Bone marrow (tissue), 2 donors: ENCODE results near the gene ARHGAP22.

Experiments
- DNase-seq, 2 donors: peaks; one replicate each; lab custom pipeline; 2025; lab: John Stamatoyannopoulos, UW

ARHGAP22 gene

DNA sequence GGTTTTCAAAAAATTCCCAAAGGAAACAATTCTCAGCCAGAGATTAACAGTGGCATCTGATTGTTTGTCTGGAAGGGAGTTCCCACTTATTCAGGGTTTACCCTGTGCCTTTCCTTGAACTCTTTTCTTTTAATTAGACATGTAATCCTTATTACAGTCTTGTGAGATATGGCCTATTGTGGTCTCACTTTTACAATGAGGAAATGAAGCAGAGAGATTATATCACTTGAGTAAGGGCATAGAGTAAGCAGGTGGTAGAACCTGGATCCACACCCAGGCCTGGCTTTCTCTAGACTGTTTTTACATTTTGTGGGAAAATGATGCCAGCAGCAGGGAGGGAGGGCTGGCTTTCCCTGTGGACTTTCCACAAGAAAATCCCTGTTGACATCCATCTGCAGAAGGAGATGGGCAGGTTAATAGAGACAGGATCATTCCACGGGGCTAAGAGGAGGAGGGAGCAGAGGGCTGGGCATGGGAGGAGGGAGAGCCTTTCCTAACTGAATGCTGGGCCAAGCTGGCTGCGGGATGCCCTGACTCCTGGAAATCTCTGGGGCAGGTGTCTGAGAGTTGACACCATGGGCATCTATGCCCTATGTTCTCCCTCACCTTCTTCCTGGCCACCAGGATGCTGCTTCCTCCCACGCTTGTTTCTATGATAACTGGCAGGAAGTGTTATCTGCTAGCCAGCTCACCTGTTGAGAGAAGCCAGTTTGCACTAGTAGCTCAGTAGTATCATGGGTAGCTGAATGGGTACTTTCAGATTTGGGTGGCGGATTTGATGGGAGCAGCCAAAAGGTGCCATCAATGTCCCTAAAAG, 28.7 kb upstream of the ARHGAP22 start:
- no peak for DNase-seq

DNA sequence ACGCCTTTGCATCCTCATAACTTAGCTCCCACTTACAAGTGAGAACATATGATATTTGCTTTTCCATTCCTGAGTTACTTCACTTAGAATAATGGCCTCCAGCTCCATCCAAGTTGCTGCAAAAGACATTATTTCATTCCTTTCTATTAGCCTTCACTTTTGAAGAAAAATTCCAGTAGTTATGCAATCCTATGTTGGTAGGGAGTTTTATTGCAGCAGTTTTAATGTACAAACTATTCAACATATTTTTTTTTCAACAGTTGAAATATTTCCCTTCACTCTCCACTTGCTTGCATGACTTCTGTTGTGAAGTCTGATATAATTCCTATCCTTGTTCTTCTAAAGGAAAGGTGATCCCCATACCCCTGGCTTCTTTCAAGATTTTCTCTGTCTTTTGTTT, 27.3 kb upstream of the ARHGAP22 start:
- no peak for DNase-seq

DNA sequence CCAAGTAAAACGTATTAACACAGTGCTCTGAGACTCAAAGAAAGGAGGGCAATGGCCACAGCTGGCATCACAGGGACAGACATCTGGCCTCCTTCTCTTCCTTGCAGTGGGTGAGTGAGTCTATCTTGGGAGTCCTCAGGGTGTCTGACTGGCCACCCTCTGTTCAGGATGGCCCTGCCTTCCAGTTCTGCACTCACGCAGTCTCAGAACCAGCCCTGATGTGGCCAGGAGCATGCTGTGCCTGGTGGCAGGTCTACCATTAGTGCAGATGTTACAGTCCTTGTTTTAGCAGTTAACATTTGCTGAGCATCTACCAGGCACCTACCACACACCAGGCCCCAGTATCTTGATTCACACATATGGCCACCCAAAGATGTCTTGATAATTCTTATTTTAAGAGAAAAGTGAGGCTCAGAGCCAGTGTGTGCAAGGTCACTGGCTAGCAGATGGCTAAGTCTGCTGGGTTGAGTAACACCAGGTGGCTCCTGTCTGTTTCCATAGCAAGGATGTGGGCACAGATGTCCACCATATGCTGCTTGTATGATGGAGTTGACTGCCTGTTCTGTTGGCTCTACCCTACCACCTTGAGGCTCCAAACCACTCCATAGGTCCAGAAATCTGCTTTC, 23.2 kb upstream of the ARHGAP22 start:
- no peak for DNase-seq

DNA sequence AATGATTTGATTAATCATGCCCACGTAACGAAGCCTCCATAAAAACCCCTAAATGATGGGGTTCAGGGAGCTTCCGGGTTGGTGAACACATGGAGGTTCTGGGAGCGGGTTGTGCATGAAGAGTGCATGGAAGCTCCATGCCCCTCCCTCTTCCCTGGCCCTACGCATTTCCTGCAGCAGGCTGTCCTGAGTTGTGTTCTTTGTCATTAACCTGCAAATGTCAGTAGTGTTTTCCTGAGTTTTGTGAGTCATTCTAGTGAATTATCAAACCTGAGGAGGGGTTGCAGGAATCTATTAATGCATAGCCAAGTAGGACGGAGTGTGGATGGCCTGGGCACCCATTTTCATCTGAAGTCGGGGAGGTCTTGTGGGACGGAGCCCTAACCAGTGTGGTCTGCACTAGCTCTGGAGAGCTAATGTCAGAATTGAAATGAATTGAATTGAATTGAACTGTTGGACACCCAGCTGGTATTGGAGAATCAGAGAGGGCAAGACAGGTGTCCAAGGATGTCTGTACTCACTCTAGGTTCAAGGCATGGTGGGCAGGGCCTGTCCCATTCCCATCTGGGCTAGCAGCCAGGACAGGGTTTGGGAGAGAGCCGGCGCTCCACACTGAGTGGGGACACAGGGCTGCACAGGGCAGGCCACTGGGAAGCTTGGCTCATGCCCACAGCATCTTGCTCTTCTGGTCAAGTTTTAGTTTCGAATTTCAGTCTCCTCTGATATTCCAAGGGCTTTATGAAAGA, 22.3 kb upstream of the ARHGAP22 start:
- DNase-seq, result no peak

DNA sequence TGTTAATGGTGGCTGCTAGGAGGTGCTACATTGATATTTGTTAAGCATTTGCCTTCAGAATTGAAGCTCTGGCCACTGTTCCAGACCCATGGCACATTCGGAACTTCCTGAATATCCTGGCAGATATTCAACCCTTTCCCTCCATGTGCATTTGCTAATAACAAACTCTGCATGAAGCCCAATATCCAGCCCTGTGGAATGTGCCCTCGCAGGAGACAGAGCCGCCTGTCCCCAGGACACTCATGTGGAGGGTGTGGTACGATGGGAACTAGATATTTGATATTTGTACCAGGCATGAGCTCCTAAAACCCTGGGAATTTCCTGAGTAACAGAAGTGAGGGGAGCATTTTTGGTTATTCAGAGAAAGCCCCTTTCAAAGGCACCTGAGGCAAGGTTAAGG, 21.6 kb upstream of the ARHGAP22 start:
- DNase-seq, result no peak

DNA sequence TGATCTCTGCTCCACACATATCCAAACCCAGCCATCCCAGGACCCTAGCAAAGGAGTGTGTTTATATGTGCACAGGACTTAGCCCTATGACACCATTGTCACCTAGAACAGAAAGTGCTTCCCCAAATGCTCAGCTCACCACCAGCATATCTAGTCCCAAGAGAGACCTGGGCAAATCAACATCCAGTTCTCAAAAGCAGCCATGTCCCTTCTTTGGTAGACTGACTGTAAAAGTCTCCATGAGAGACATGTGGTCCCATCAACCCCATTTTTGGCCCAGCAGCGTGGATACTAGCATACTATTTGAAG, 20.9 kb upstream of the ARHGAP22 start:
- no peak for DNase-seq

DNA sequence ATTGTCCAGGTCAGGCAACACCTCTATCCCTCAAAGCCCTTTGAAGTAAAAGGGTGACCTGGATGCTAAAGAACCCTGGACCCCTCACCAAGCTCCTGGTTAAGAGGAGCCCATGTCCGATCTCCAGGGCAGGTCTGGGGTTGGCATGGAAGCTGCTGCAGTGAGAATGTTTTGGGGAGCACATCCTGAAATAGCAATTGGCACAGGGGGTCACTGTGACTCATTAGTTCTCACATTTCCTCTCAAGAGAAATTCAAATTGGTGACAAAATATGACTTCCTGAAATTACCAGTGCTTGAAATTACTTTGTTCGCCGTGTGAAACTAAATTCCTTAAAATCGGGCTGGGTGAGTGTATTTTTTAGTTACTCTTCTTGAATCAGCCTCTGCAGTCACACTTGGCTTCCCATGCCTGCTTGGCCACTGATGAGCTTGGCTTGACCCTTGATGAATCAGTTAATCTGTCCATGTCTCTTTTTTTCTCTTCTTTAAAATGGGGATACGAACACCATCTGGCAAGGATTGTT, 18.8 kb upstream of the ARHGAP22 start:
- DNase-seq, result peak in 1 of 2 donors; percentile 76

DNA sequence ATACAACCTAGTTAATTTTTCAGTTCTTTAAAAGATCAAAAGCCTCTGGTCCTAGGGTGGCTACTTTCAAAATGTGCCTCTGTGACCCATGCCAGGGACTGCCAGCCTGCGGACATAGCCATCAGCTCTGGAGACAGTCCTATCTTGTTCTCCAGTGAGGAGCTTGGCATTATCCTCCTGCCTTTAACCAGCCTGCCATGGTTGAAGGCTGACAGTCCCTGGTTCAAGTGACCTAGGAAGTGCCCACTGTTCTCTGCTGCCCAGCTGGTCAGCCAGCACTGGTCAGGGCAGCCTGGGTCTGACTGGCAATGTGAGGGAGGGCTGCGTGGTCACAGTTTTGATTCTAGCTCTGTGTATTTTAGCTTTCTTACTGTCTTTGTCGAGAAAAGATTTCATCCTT, 18.1 kb upstream of the ARHGAP22 start:
- no peak for DNase-seq

DNA sequence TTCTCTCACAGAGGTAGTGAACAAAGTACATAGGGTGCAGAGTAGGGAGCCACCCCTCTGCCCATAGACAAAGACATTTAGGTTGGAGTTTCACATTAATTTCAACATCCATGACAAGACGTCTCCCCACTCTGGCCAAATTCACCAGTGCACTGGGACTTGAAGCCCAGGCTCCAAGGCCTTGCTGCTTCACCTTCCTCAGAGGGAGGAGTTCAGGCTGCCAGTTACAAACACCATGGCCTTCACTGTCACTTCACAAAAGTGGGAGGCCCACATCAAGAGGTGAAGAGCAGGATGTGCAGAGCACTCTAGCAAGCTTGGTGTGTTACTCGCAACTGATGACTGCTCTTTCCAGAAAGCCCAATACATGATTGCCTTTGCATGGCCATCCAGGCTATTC, 15.8 kb upstream of the ARHGAP22 start:
- no peak for DNase-seq

DNA sequence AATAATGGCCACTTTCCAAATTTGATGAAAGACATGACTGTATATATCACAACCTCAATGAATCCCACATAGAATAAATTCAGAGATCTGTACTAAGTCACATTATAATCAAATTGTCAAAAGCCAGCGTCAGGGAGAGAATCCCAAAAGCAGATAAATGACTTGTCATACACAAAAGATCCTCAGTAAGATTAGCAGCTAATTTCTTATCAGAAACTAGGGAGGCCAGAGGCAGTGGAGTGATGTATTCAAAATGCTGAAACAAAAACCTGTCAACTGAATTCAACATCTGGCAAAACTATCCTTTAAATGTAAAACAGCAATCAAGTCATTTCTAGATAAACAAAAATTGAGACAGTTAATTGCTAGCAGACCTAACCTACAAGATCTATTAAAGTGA, 11.6 kb upstream of the ARHGAP22 start:
- DNase-seq, result no peak

DNA sequence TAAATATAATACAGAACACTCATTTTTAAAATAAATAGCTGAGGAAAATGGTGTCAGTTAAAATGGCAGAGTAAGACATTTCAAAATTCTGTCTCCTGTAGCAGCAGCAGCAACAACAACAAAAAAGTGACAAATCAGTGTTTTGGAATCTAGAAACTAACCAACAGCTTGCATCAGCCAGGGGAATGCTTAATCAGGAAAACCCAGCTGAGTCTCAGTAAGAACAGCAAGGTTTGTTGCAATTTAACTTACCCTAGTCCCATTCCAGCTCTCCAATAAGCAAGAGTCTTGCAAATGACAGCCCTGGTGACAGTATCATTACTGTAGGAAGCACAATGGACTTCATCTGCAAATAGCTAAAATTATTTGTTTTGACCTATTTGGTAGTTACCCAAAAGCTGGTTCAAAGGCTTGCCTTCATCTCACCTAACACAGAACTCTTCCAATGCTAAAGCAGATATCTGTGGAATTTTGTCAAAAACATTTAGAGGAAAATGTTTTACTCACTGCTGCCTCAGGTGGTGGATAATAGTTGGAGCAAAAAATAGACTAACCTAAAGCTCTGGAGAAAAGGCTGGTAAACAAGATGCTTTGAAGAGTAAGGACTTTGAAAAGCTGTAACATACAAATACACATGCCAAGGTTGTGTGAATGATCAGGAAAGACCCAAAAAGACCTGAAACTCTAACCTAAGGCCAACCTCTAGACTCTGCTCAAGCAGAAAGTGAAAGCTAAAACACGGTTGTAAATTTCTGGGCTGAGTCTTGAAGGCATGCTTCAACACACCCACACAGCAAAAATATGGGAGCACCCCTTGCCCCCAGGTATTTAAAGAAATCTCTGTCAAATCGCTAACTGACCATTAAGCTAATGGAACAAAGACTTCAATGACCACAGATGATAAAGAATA, 9.9 kb upstream of the ARHGAP22 start:
- no peak for DNase-seq

DNA sequence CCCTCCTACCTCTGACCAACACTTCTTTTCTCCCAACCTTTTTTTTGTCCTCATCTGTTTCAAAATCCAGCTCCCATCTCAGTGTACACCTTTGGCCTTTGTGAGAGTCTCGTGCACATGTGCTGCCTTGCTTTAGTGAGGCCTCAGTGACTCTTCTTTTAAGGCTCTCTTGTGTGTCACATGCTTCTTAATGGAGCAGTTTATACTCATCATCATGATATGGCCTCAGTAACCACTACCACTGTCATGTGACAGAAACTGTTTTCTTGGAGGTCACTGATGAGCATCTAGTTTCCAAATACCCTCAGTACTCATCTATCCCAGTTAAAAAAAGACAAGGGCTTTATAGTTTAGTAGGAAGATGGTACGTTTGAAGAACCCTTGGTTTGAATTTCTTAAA, 8.1 kb upstream of the ARHGAP22 start:
- DNase-seq, result no peak

DNA sequence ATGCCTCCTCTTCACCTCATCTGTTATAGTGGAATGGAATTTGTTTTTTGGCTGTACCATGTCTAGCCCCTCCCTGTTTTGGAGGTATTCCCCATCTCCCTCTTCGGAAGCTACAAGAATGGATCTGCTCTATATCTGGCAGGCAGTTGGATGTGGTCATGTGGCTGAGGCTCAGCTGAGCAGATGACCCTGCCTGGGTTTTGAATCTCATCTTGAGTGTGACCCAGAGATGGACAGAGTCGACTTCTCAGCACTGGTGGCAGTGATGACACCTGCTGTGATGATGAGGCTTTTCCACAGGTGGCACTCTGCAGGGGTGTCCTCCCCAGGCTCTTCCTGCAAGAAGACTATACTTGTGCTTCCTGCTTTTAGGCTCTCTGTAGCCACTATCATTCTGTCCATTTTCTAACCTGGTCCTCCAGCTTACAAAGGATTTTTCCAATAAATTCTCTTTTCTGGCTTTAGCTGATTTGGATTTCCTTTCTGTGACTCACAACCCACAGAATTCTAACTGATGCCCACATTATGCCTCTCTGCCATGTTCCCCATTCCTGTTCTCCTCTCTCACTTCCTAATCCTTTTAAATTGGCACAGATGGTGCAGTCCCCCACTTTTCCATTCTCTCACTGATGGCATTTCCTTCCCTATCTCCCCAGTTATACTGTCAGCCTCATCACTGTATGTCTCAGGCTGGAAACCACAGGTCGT, 7.5 kb upstream of the ARHGAP22 start:
- no peak for DNase-seq

DNA sequence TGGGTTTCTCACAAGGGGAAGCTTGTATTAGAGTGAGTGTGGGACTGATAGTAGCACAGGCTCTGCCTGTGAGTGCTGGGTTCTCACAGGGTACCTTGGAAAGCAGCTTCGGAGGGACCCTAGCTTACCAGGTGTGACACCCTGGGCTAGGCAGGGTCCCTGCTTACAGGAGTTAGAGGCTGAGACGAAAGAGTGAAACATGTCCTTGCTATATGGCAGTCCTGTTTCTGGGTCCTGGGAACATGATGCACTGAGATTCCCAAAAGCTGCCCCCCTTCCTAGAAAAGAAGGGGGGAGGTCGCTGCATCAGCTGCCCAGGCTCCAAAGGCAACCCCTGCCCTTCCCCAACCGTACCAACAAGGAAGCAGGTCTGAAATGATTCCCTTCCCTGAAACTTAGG, 6.3 kb upstream of the ARHGAP22 start:
- no peak for DNase-seq

DNA sequence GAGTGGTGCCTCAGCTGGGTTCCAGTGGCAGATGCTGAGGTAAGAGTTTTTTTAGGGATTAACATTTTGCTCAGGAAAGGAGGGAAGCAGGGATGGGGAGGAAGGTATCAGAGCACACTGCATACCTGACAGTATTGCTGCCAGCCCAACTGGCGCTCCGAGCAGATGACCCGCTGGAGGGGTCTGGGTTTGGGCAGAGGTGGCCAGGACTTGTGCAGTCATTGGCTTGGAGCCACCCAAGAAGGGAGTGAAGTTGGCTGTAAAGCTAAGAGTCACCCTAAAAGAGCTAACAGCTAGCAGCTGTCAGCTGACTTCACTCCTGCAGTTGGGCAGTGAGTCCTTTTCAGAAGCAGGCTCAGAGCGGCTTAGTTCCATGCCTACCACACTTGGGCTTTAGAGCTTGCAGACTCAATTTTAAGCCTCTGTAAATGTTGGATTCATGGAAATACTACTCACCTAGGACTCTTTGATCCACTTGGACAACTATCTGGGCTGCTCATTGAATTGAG, 5.8 kb upstream of the ARHGAP22 start:
- DNase-seq, result no peak

DNA sequence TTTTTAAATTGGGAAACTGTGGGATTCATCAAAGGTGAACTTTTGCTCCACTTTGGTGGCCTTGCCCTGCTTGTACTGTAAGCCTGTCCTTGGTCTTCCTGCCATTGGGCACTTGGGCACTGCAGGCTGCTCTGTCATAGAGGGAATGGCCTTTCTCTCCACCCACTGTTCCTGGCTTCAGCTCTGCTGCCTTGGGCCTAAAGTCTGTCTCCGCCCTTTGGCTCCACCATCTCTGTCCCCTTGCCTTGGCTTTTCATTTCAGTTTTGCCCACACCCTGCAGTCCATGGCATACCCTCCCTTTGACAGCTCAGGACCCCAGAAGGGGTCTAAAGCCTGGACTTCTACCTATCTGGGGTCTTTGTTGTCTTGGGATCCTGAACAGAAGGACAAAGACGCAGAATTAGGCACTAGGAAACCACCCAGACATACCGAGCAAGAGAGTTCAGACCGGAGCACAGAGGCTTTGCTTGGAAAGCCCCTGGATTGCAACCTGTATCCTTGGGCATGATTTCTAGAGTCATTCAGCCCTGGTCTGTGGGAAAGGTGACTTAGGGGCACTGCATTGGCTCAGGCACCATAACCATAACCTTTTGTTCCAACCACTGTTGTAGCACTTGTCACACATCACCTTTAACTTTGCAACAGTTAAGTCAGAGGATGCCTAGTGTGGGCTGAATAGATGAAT, 5.2 kb upstream of the ARHGAP22 start:
- no peak for DNase-seq

DNA sequence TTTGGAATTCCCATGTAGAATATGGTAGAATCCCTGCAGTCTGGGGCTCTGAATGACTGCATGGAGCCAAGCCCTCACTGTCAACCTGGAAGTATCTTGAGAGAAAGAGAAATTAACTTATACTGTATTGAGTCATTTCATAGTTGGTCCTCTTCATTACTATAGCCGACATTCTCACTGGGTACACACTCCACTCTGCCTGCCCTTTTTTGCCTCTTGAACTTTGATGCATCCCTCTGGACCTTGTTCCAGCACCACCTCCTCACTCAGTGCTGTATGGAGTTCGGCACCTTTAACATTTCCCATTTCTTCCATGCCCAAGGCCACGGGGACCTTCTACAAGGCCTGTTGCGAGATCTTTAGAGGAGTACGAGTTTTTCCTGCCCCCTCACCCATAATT, 4.6 kb upstream of the ARHGAP22 start:
- DNase-seq, result no peak

DNA sequence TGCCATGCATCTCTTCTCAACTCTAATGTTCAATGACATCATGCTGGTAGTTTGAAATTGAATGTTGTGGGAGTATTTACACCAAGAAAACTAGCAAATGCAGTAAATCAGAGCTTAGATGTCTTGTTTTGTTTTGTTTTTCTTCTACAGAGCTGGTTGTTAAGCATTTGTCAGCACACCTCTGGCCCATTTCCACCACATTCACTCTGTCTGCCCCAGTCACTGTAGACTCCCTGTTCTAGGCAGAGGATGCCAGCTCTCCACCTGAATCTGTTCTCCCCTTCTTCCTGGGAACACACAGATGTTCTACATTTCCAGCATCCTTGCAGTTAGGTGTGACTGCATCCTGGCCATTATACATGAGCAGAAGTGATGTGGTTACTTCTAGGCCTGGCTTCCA, 4.1 kb upstream of the ARHGAP22 start:
- DNase-seq, result no peak

DNA sequence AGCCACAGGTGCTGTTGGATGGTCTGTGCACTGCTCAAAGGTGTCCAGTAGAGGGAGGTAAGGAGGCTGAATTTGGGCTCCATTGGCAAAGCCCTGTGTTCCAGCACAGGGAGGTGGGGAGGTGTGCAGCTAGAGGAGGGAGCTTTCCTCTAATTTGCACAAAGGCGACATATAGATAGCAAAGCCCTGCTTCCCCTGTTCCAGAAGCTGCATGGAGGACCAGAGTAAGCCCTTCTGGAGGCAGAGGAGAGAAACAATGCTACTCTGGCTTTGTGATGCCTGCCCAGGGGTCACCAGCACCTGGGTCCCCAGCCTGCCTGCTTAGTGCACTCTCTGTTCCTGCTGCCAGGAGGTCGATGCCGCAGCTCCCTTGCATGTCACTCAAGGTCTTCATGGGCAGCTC, 3.4 kb upstream of the ARHGAP22 start:
- no peak for DNase-seq
